Fibroblast of upper back skin (primary cell): Measurements from ENCODE around the gene SIGLEC12.

Source experiments
- DNase-seq: peaks from one replicate; pipeline ENCODE4 v3.0.0-alpha.2; 2013

SIGLEC12 gene

GRCh38 chr19:51501594-51502263 is at the start of gene SIGLEC12:
SIGLEC12 (minus strand) TSS chr19:51501800; CDS start chr19:51501733, 67 bp downstream.
- DNase-seq, result no peak

GRCh38 chr19:51550848-51551672 is 49.5 kb upstream of the SIGLEC12 start:
- no peak for DNase-seq

- no peak for DNase-seq
These were observed 48.1 kb upstream of the SIGLEC12 start for GRCh38 chr19:51549533-51550324.

GRCh38 chr19:51548891-51549305 is 47.3 kb upstream of the SIGLEC12 start:
- no peak for DNase-seq

GRCh38 chr19:51548213-51548651 is 46.6 kb upstream of the SIGLEC12 start:
- DNase-seq, result no peak

- no peak for DNase-seq
These were observed 46.0 kb upstream of the SIGLEC12 start for GRCh38 chr19:51547397-51548212.

GRCh38 chr19:51546650-51547396 is 45.2 kb upstream of the SIGLEC12 start:
- DNase-seq, result peak; percentile 22

- DNase-seq, result no peak
These were observed 44.6 kb upstream of the SIGLEC12 start for GRCh38 chr19:51546107-51546649.

GRCh38 chr19:51544038-51544437 is 42.4 kb upstream of the SIGLEC12 start:
- no peak for DNase-seq

GRCh38 chr19:51542699-51543098 is 41.1 kb upstream of the SIGLEC12 start:
- DNase-seq, result no peak

- DNase-seq, result no peak
These were observed 40.1 kb upstream of the SIGLEC12 start for GRCh38 chr19:51541458-51542357.

- DNase-seq, result no peak
These were observed 38.3 kb upstream of the SIGLEC12 start for GRCh38 chr19:51539821-51540366.

GRCh38 chr19:51535535-51535934 is 33.9 kb upstream of the SIGLEC12 start:
- no peak for DNase-seq

GRCh38 chr19:51531349-51532315 is 30.0 kb upstream of the SIGLEC12 start, which contains the start of gene SIGLEC6:
SIGLEC6 (minus strand) TSS chr19:51531670; CDS start chr19:51531648, 22 bp downstream.
- DNase-seq, result no peak

GRCh38 chr19:51530616-51531015 is 29.0 kb upstream of the SIGLEC12 start:
- no peak for DNase-seq

GRCh38 chr19:51529301-51529700 is 27.7 kb upstream of the SIGLEC12 start:
- DNase-seq, result no peak

GRCh38 chr19:51525651-51526050 is 24.1 kb upstream of the SIGLEC12 start:
- no peak for DNase-seq

- no peak for DNase-seq
These were observed 23.2 kb upstream of the SIGLEC12 start for GRCh38 chr19:51524666-51525264.
